HAP-1 (cell line): ENCODE data around the gene NECTIN2.

ENCODE experiments used
- DNase-seq, 2 experiments: peaks; one replicate each; pipeline ENCODE4 v3.0.0-alpha.2; 2016 to 2020; ENCODE audit warnings: low spot score in 2 of 2
- H3K27me3 ChIP-seq: fragments of 250-450 bp; sonication (Bioruptor Pico); 2 replicates; pipeline ENCODE4 v1.5.1; 2020; ENCODE audit warnings: low read depth, mild to moderate bottlenecking, moderate library complexity
- H3K36me3 ChIP-seq: fragments of 250-450 bp; sonication (Bioruptor Pico); replicated peaks from 2 replicates; pipeline ENCODE4 v1.5.1; 2020; ENCODE audit warnings: mild to moderate bottlenecking
- H3K4me1 ChIP-seq: fragments of 250-450 bp; sonication (Bioruptor Pico); 2 replicates; pipeline ENCODE4 v1.5.1; 2020; ENCODE audit warnings: mild to moderate bottlenecking
- H3K4me3 ChIP-seq: fragments of 250-450 bp; sonication (Bioruptor Pico); 2 replicates; pipeline ENCODE4 v1.5.1; 2020; ENCODE audit warnings: mild to moderate bottlenecking, moderate library complexity
- H3K9me3 ChIP-seq: fragments of 250-450 bp; sonication (Bioruptor Pico); 2 replicates; pipeline ENCODE4 v1.5.1; 2020; ENCODE audit warnings: mild to moderate bottlenecking, moderate library complexity
- in situ Hi-C: fragments of 300-500 bp; cut with MboI; formaldehyde crosslinking; loops from 3 replicates; pipeline ENCODE4 v1.14.3; 2020; ENCODE audit warnings: low sequenced_read_pairs, inconsistent platforms, mixed read lengths

The NECTIN2 gene

GRCh38 chr19:44845612-44846454 lies at the start of gene NECTIN2:
TSS of gene NECTIN2 (plus strand) at chr19:44846297. CDS start at chr19:44846526, 229 bp downstream.
- peaks cover 9% of the 10 kb centered on the region for H3K36me3 ChIP-seq
- no peaks in the 10 kb centered on the region; the same call in 1 of the 2 replicates for H3K9me3 ChIP-seq
- peak; percentile 95 to 100 for DNase-seq
- H3K4me1 ChIP-seq: peaks cover 19% of the 10 kb centered on the region
- H3K4me3 ChIP-seq: peak within 1 kb of the TSS; percentile 94
- H3K27me3 ChIP-seq: no peaks in the 10 kb centered on the region
- in situ Hi-C loops: loop anchor here (10.0 kb wide), 2 partner anchors 121 to 271 kb away; no protein-coding TSS in a partner anchor

GRCh38 chr19:44796701-44797115 lies 49.4 kb upstream of the NECTIN2 start:
- Histone ChIP-seq H3K27me3 (no peaks in the 10 kb centered on the region), H3K4me1 (no peaks in the 10 kb centered on the region; the same call in 1 of the 2 replicates), H3K4me3 (no peak overlapping the region), H3K36me3 (no peaks in the 10 kb centered on the region), H3K9me3 (no peaks in the 10 kb centered on the region)
- DNase-seq: no peak
- in situ Hi-C loops: loop anchor here (5.0 kb wide), 1 partner anchor 41 kb away; no protein-coding TSS in a partner anchor

- Histone ChIP-seq H3K4me3 (no peak overlapping the region), H3K27me3 (no peaks in the 10 kb centered on the region), H3K4me1 (no peaks in the 10 kb centered on the region; the same call in 1 of the 2 replicates), H3K36me3 (no peaks in the 10 kb centered on the region), H3K9me3 (no peaks in the 10 kb centered on the region)
- in situ Hi-C loops: loop anchor here (5.0 kb wide), 1 partner anchor 38 kb away; no protein-coding TSS in a partner anchor
- DNase-seq: no peak
Observed at GRCh38 chr19:44799627-44800346, 46.3 kb upstream of the NECTIN2 start.

- Histone ChIP-seq H3K36me3 (no peaks in the 10 kb centered on the region), H3K9me3 (no peaks in the 10 kb centered on the region), H3K4me3 (no peak overlapping the region), H3K4me1 (no peaks in the 10 kb centered on the region; the same call in 1 of the 2 replicates), H3K27me3 (no peaks in the 10 kb centered on the region)
- in situ Hi-C loops: no loop called here
- DNase-seq: peak; percentile 72 to 96
Observed at GRCh38 chr19:44800461-44800860, 45.6 kb upstream of the NECTIN2 start.

- Histone ChIP-seq H3K27me3 (no peaks in the 10 kb centered on the region), H3K9me3 (no peaks in the 10 kb centered on the region), H3K36me3 (no peaks in the 10 kb centered on the region), H3K4me3 (no peak overlapping the region), H3K4me1 (peaks cover 15% of the 10 kb centered on the region)
- peak in 1 of 2 experiments; percentile 21 for DNase-seq
- in situ Hi-C loops: no loop called here
Observed at GRCh38 chr19:44803442-44804428, 42.4 kb upstream of the NECTIN2 start.

GRCh38 chr19:44806291-44806690 lies 39.8 kb upstream of the NECTIN2 start:
- peaks cover 24% of the 10 kb centered on the region for H3K4me1 ChIP-seq
- H3K9me3 ChIP-seq: no peaks in the 10 kb centered on the region
- H3K36me3 ChIP-seq: no peaks in the 10 kb centered on the region
- DNase-seq: peak; percentile 40 to 65
- in situ Hi-C loops: no loop called here
- no peak overlapping the region for H3K4me3 ChIP-seq
- no peaks in the 10 kb centered on the region for H3K27me3 ChIP-seq

- in situ Hi-C loops: no loop called here
- Histone ChIP-seq H3K27me3 (no peaks in the 10 kb centered on the region), H3K36me3 (no peaks in the 10 kb centered on the region), H3K9me3 (no peaks in the 10 kb centered on the region), H3K4me3 (no peak overlapping the region), H3K4me1 (peaks cover 24% of the 10 kb centered on the region)
- no peak for DNase-seq
Observed at GRCh38 chr19:44807162-44807561, 38.9 kb upstream of the NECTIN2 start.

- Histone ChIP-seq H3K4me1 (peaks cover 24% of the 10 kb centered on the region), H3K36me3 (no peaks in the 10 kb centered on the region), H3K27me3 (no peaks in the 10 kb centered on the region), H3K9me3 (no peaks in the 10 kb centered on the region), H3K4me3 (no peak overlapping the region)
- DNase-seq: peak in 1 of 2 experiments; percentile 55
- in situ Hi-C loops: no loop called here
Observed at GRCh38 chr19:44807652-44808462, 38.2 kb upstream of the NECTIN2 start.

- peak; percentile 35 to 84 for DNase-seq
- peaks cover 8% of the 10 kb centered on the region for H3K36me3 ChIP-seq
- no peaks in the 10 kb centered on the region for H3K9me3 ChIP-seq
- in situ Hi-C loops: no loop called here
- peaks cover 24% of the 10 kb centered on the region for H3K4me1 ChIP-seq
- peak within 1 kb of the TSS; percentile 61 for H3K4me3 ChIP-seq
- H3K27me3 ChIP-seq: no peaks in the 10 kb centered on the region
Observed at GRCh38 chr19:44808463-44809371, 37.4 kb upstream of the NECTIN2 start, which contains the start of gene BCAM. TSS of gene BCAM (plus strand) at chr19:44809103. CDS start at chr19:44809125, 22 bp downstream.

- peaks cover 10% of the 10 kb centered on the region for H3K36me3 ChIP-seq
- no peak for DNase-seq
- in situ Hi-C loops: no loop called here
- H3K4me1 ChIP-seq: peaks cover 24% of the 10 kb centered on the region
- no peaks in the 10 kb centered on the region for H3K27me3 ChIP-seq
- no peaks in the 10 kb centered on the region for H3K9me3 ChIP-seq
- H3K4me3 ChIP-seq: peak overlapping the region; percentile 61
Observed at GRCh38 chr19:44809577-44810233, 36.4 kb upstream of the NECTIN2 start.
